ENCODE results near the gene GPC3. TPM values are rescaled to one million over a fixed set of nuclear protein-coding genes. Genes with fewer than 3 reads are reported as not detected.

GPC3 gene
- total RNA-seq, 3 donors from 2014 or later (not counting 1 experiment from before 2014, with no cell fraction given), result not detected

GRCh38 chrX:133985967-133986683 is 731 bp upstream of the GPC3 start:
- WGBS (ENCODE audit: insufficient coverage), result 11% methylated on average over 13 of the region's 14 CpGs
- H3K27me3 ChIP-seq (ENCODE audit: control insufficient read depth, insufficient read depth, low read length), result peaks cover 7% of the 10 kb centered on the region
- no peak for ATAC-seq
- intact Hi-C loops (cut with micrococcal nuclease), result no loop called here
- Mint-ChIP-seq H3K4me3 (peak overlapping the region; percentile 81), H3K27me3 (ENCODE audit: low read depth in 2 of 2) (peaks cover 27 to 32% of the 10 kb centered on the region in 2 donors), H3K9me3 (no peaks in the 10 kb centered on the region), H3K27ac (no peak overlapping the region), H3K36me3 (no peaks in the 10 kb centered on the region), H3K4me1 (peaks cover 0 to 5% of the 10 kb centered on the region in 2 donors)
- no peaks in the 10 kb centered on the region for H3K36me3 ChIP-seq (ENCODE audit: control insufficient read depth, insufficient read depth, low read length)
- H3K4me1 ChIP-seq (ENCODE audit: control insufficient read depth, insufficient read depth, low read length), result peaks cover 14% of the 10 kb centered on the region
- DNase-seq, result no peak
- TF ChIP-seq CTCF (IDR thresholded peaks at IDR 0.05), result no peak
- no peak overlapping the region for H3K27ac ChIP-seq (ENCODE audit: low read length)
- H3K4me3 ChIP-seq (ENCODE audit: low read length), result no peak overlapping the region
- no peaks in the 10 kb centered on the region for H3K9me3 ChIP-seq (ENCODE audit: control insufficient read depth, insufficient read depth, low read length)

- Mint-ChIP-seq H3K9me3 (no peaks in the 10 kb centered on the region), H3K4me3 (no peak overlapping the region), H3K4me1 (peaks cover 0 to 5% of the 10 kb centered on the region in 2 donors), H3K27me3 (ENCODE audit: low read depth in 2 of 2) (peaks cover 29 to 45% of the 10 kb centered on the region in 2 donors), H3K27ac (no peak overlapping the region), H3K36me3 (no peaks in the 10 kb centered on the region)
- TF ChIP-seq CTCF (IDR thresholded peaks at IDR 0.05), result no peak
- no peak for DNase-seq
- intact Hi-C loops (cut with micrococcal nuclease), result no loop called here
- Histone ChIP-seq H3K4me1 (ENCODE audit: control insufficient read depth, insufficient read depth, low read length) (peaks cover 14% of the 10 kb centered on the region), H3K9me3 (ENCODE audit: control insufficient read depth, insufficient read depth, low read length) (no peaks in the 10 kb centered on the region), H3K4me3 (ENCODE audit: low read length) (no peak overlapping the region), H3K27me3 (ENCODE audit: control insufficient read depth, insufficient read depth, low read length) (peaks cover 7% of the 10 kb centered on the region), H3K27ac (ENCODE audit: low read length) (no peak overlapping the region), H3K36me3 (ENCODE audit: control insufficient read depth, insufficient read depth, low read length) (no peaks in the 10 kb centered on the region)
- WGBS (ENCODE audit: insufficient coverage), result 4% methylated on average over 16 of the region's 16 CpGs
- no peak for ATAC-seq
Observed at GRCh38 chrX:133984857-133985163, 584 bp downstream of the GPC3 start.

GRCh38 chrX:133983974-133984845 is 1.2 kb downstream of the GPC3 start:
- 27% methylated on average over 30 of the region's 40 CpGs for WGBS (ENCODE audit: insufficient coverage)
- Histone ChIP-seq H3K4me1 (ENCODE audit: control insufficient read depth, insufficient read depth, low read length) (peaks cover 14% of the 10 kb centered on the region), H3K4me3 (ENCODE audit: low read length) (no peak overlapping the region), H3K27me3 (ENCODE audit: control insufficient read depth, insufficient read depth, low read length) (peaks cover 7% of the 10 kb centered on the region), H3K36me3 (ENCODE audit: control insufficient read depth, insufficient read depth, low read length) (no peaks in the 10 kb centered on the region), H3K27ac (ENCODE audit: low read length) (no peak overlapping the region), H3K9me3 (ENCODE audit: control insufficient read depth, insufficient read depth, low read length) (no peaks in the 10 kb centered on the region)
- TF ChIP-seq CTCF (IDR thresholded peaks at IDR 0.05), result no peak
- DNase-seq, result peak in 1 of 2 donors; percentile 3
- Mint-ChIP-seq H3K27me3 (ENCODE audit: low read depth in 2 of 2) (peaks cover 29 to 49% of the 10 kb centered on the region in 2 donors), H3K27ac (no peak overlapping the region), H3K9me3 (no peaks in the 10 kb centered on the region), H3K4me3 (peak overlapping the region; percentile 21), H3K4me1 (peaks cover 0 to 5% of the 10 kb centered on the region in 2 donors), H3K36me3 (no peaks in the 10 kb centered on the region)
- no peak for ATAC-seq
- intact Hi-C loops (cut with micrococcal nuclease), result no loop called here

All from natural killer cell (primary cell).